K562 (cell line): ENCODE data around the gene TACC3. TPM values are rescaled to one million over a fixed set of nuclear protein-coding genes. Genes with fewer than 3 reads are reported as not detected.

ENCODE experiments used
- AFF1 ChIP-seq, 2 experiments: fragments of 450-650 bp; IDR thresholded peaks; 2 replicates each; pipeline ENCODE4 v1.6.1; 2018; ENCODE audit warnings: mild to moderate bottlenecking in 2 of 2, low read depth in 1 of 2; ENCODE audit not compliant: partially characterized antibody in 2 of 2
- BCLAF1 ChIP-seq, 2 experiments: fragments of 450-650 bp in 1 of 2; IDR thresholded peaks; 2 replicates each; pipeline ENCODE4 v1.6.1; 2011 to 2017; ENCODE audit warnings: low read depth in 2 of 2, antibody characterized with exemption in 1 of 2, borderline replicate concordance in 1 of 2, low read length in 1 of 2, mild to moderate bottlenecking in 1 of 2, mixed read lengths in 1 of 2; ENCODE audit not compliant: control insufficient read depth in 1 of 2
- CBFB ChIP-seq: sonication (generic); formaldehyde crosslinking; IDR thresholded peaks from 2 replicates; pipeline ENCODE4 v1.4.0; 2020; ENCODE audit warnings: mild to moderate bottlenecking, missing genetic modification reagents
- E2F4 ChIP-seq: sonication (generic); formaldehyde crosslinking; IDR thresholded peaks from 2 replicates; pipeline ENCODE4 v1.8.0; 2022; ENCODE audit warnings: mild to moderate bottlenecking, low read depth, missing genetic modification reagents
- MBD2 ChIP-seq: sonication (generic); IDR thresholded peaks from 2 replicates; pipeline ENCODE4 v1.6.1; 2016; ENCODE audit warnings: low read depth, borderline replicate concordance
- NFIX ChIP-seq: fragments of 250-450 bp; sonication (Bioruptor Pico); IDR thresholded peaks from 2 replicates; pipeline ENCODE4 v1.4.0; 2020; ENCODE audit warnings: low read depth, mild to moderate bottlenecking, moderate library complexity
- RBFOX2 ChIP-seq: fragments of 200-400 bp; formaldehyde crosslinking; IDR thresholded peaks from 2 replicates; pipeline ENCODE4 v1.6.1; 2017; ENCODE audit warnings: low read depth, mild to moderate bottlenecking, low read length, moderate library complexity
- ZBTB26 ChIP-seq: fragments of 450-650 bp; formaldehyde crosslinking; IDR thresholded peaks from 2 replicates; pipeline ENCODE4 v1.4.0; 2022; ENCODE audit warnings: missing genetic modification characterization
- ZNF217 ChIP-seq: sonication (generic); formaldehyde crosslinking; IDR thresholded peaks from 2 replicates; pipeline ENCODE4 v1.8.0; 2022; ENCODE audit warnings: mild to moderate bottlenecking, missing genetic modification reagents
- ZNF445 ChIP-seq: fragments of 250-450 bp; sonication (Bioruptor Pico); IDR thresholded peaks from 2 replicates; pipeline ENCODE4 v1.4.0; 2020; ENCODE audit warnings: low read depth, mild to moderate bottlenecking, moderate library complexity
- ZNF717 ChIP-seq: fragments of 250-450 bp; sonication (Bioruptor Pico); IDR thresholded peaks from 2 replicates; pipeline ENCODE4 v1.5.0; 2021
- ZNF76 ChIP-seq: fragments of 250-450 bp; sonication (Bioruptor Pico); IDR thresholded peaks from 2 replicates; pipeline ENCODE4 v1.4.0; 2020; ENCODE audit warnings: mild to moderate bottlenecking, moderate library complexity, borderline replicate concordance
- polyA plus RNA-seq, 8 experiments: library from polyadenylated mRNA; depleted of rRNA in 4 of 8; stranded (reverse) in 5 of 8; unstranded in 3 of 8; fragments of >200 nt; fragmentation: Nextera tagmentation in 2 of 8; fragmentation: Illumina TruSeq in 1 of 8; extraction: Ambion mirVana in 2 of 8; extraction: Trizol in 1 of 8; gene quantifications; 2 replicates each; pipeline versions ENCODE4 v1.2.1 to v1.2.3, GENCODE V29; 2011 to 2014; ENCODE audit warnings: inconsistent platforms in 1 of 8, missing spikeins in 1 of 8
- total RNA-seq, 7 experiments: library from RNA; depleted of rRNA in 6 of 7; stranded (reverse); fragments of >200 nt in 6 of 7; fragmentation: Illumina TruSeq in 2 of 7; extraction: Trizol in 2 of 7; gene quantifications; 2 replicates each; pipeline versions ENCODE4 v1.2.1 to v1.2.3, GENCODE V29; 2011 to 2021; ENCODE audit warnings: low replicate concordance in 1 of 7
- TF ChIP-seq, protein P1 (sequence below): conservative IDR thresholded peaks from 2 replicates; pipeline ENCODE4 v1.6.1; 2011; ENCODE audit warnings: low read depth, mild to moderate bottlenecking, low read length; ENCODE audit not compliant: control insufficient read depth

TACC3 gene
- total and polyA plus RNA-seq, 9 of the 15 experiments (the other 6 are each of a cell fraction or from before 2014, with no cell fraction given), result 1.9 to 122 (median 55.6) TPM

DNA sequence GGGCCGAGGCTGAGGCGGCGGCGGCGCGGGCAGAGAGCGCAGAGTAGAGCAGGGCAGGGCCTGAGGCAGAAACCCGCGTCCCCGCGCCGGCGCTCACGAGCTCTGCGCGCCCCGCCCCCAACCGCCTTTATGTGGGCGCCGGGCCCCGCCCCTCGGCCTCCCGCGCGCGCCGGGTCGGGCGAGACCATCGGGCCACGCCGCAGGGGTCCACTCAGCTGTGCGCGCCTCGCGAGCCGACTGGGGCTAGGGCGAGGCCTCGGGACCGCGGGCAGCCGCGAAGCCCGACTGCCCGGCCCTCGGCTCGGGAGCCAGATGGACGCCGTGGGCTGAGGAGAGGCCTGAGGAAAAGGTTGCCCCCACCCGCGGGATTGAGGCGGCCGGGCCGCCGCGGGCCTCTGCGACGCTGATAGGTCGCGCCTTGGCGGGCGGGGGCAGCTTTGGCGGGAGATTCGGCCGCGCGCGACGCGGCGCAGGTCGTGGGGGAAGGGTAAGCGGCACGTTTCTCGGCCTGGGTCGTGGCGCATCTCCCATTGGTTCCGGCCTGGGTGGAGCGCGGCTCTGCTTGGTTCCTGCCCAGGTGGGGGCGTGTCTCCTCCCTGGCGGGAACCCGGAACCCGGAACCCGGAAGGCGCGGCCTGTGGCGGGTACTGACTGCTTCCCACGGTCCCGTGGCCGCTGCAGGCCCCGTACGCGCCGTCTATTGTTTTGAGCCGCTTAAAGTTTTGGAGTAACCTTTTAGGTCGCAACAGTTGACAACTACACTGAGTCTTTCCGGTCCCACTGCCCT lies 8.9 kb upstream of the TACC3 start, which contains the start of gene SLBP (continued):
- TF ChIP-seq AFF1 (IDR thresholded peaks at IDR 0.05; ENCODE audit: low read depth in 1 of 2, partially characterized antibody in 2 of 2) (no peak), ZNF217 (CRISPR knock-in tag) (no peak), ZNF76 (CRISPR knock-in tag) (no peak), ZNF445 (no peak), ZNF717 (CRISPR knock-in tag) (no peak), MBD2 (no peak; the same call in none of the 2 replicates), ZBTB26 (CRISPR knock-in tag) (no peak), BCLAF1 (IDR thresholded peaks at IDR 0.05; ENCODE audit: borderline replicate concordance in 1 of 2, control insufficient read depth in 1 of 2, low read depth in 2 of 2, low read length in 1 of 2) (peak in 1 of 2 experiments; percentile 84; a peak in 3 of 4 replicates), RBFOX2 (peak; percentile 90), E2F4 (CRISPR knock-in tag) (peak; percentile 95), CBFB (CRISPR knock-in tag) (no peak; the same call in 1 of the 2 replicates), NFIX (CRISPR knock-in tag) (no peak)
- TF ChIP-seq, protein P1, sequence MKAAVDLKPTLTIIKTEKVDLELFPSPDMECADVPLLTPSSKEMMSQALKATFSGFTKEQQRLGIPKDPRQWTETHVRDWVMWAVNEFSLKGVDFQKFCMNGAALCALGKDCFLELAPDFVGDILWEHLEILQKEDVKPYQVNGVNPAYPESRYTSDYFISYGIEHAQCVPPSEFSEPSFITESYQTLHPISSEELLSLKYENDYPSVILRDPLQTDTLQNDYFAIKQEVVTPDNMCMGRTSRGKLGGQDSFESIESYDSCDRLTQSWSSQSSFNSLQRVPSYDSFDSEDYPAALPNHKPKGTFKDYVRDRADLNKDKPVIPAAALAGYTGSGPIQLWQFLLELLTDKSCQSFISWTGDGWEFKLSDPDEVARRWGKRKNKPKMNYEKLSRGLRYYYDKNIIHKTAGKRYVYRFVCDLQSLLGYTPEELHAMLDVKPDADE, result peak; percentile 82
